ENCODE results near the gene TECPR2.

TECPR2 gene

GRCh38 chr14:102469261-102469660 lies 106.5 kb downstream of the TECPR2 start:
- DNase-seq (ENCODE audit: low read depth), result no peak

GRCh38 chr14:102471921-102472790 lies 109.4 kb downstream of the TECPR2 start:
- no peak for DNase-seq (ENCODE audit: low read depth)

GRCh38 chr14:102472791-102473150 lies 110.0 kb downstream of the TECPR2 start:
- no peak for DNase-seq (ENCODE audit: low read depth)

- DNase-seq (ENCODE audit: low read depth), result no peak
Measured at GRCh38 chr14:102473559-102473958, 110.8 kb downstream of the TECPR2 start.

GRCh38 chr14:102474934-102475333 lies 112.2 kb downstream of the TECPR2 start:
- DNase-seq (ENCODE audit: low read depth), result peak; percentile 41

- DNase-seq (ENCODE audit: low read depth), result no peak
Measured at GRCh38 chr14:102479107-102479506, 116.4 kb downstream of the TECPR2 start.

GRCh38 chr14:102479777-102480176 lies 117.0 kb downstream of the TECPR2 start:
- no peak for DNase-seq (ENCODE audit: low read depth)

- no peak for DNase-seq (ENCODE audit: low read depth)
Measured at GRCh38 chr14:102481371-102481770, 118.6 kb downstream of the TECPR2 start.

- no peak for DNase-seq (ENCODE audit: low read depth)
Measured at GRCh38 chr14:102481791-102482238, 119.1 kb downstream of the TECPR2 start.

GRCh38 chr14:102484316-102484715 lies 121.6 kb downstream of the TECPR2 start:
- DNase-seq (ENCODE audit: low read depth), result no peak

GRCh38 chr14:102485693-102486512 lies 123.2 kb downstream of the TECPR2 start:
- DNase-seq (ENCODE audit: low read depth), result no peak

- DNase-seq (ENCODE audit: low read depth), result no peak
Measured at GRCh38 chr14:102486513-102487203, 123.9 kb downstream of the TECPR2 start.

- DNase-seq (ENCODE audit: low read depth), result no peak
Measured at GRCh38 chr14:102487204-102487577, 124.5 kb downstream of the TECPR2 start.

- DNase-seq (ENCODE audit: low read depth), result no peak
Measured at GRCh38 chr14:102490456-102490855, 127.7 kb downstream of the TECPR2 start.

GRCh38 chr14:102491366-102491765 lies 128.6 kb downstream of the TECPR2 start:
- DNase-seq (ENCODE audit: low read depth), result no peak

GRCh38 chr14:102491786-102492530 lies 129.2 kb downstream of the TECPR2 start:
- no peak for DNase-seq (ENCODE audit: low read depth)

GRCh38 chr14:102492531-102492910 lies 129.8 kb downstream of the TECPR2 start:
- no peak for DNase-seq (ENCODE audit: low read depth)

- no peak for DNase-seq (ENCODE audit: low read depth)
Measured at GRCh38 chr14:102493096-102493495, 130.4 kb downstream of the TECPR2 start.

- no peak for DNase-seq (ENCODE audit: low read depth)
Measured at GRCh38 chr14:102493585-102493984, 130.8 kb downstream of the TECPR2 start.

GRCh38 chr14:102495491-102496330 lies 133.0 kb downstream of the TECPR2 start:
- DNase-seq (ENCODE audit: low read depth), result no peak

- no peak for DNase-seq (ENCODE audit: low read depth)
Measured at GRCh38 chr14:102496331-102496691, 133.6 kb downstream of the TECPR2 start.
